ENCODE data around the gene ARHGAP40. TPM values are rescaled to one million over a fixed set of nuclear protein-coding genes. Genes with fewer than 3 reads are reported as not detected.

Gene ARHGAP40
- total and polyA plus RNA-seq, 2 of the 13 experiments (the other 11 are each of a cell fraction or from before 2014, with no cell fraction given), result 0.75 to 2.1 TPM

- TF ChIP-seq LRRFIP1 (CRISPR knock-in tag; conservative IDR thresholded peaks at IDR 0.05), result peak; percentile 94; the same call in 1 of the 2 replicates
- no peak for TF ChIP-seq TBP (CRISPR knock-in tag; IDR thresholded peaks at IDR 0.05)
- no peak for TF ChIP-seq KAT7 (CRISPR knock-in tag; IDR thresholded peaks at IDR 0.05; ENCODE audit: borderline replicate concordance)
- no peak for TF ChIP-seq SIN3B (IDR thresholded peaks at IDR 0.05; ENCODE audit: low read length)
- peak; percentile 91 for TF ChIP-seq ETV6 (CRISPR knock-in tag; conservative IDR thresholded peaks at IDR 0.05)
- no peak; the same call in 1 of the 2 replicates for TF ChIP-seq ZNF234 (CRISPR knock-in tag; conservative IDR thresholded peaks at IDR 0.05)
- TF ChIP-seq ZNF12 (CRISPR knock-in tag; IDR thresholded peaks at IDR 0.05), result peak; percentile 89
- peak; percentile 90; the same call in 1 of the 2 replicates for TF ChIP-seq MIER3 (CRISPR knock-in tag; IDR thresholded peaks at IDR 0.05; ENCODE audit: borderline replicate concordance)
- TF ChIP-seq ZHX1 (CRISPR knock-in tag; IDR thresholded peaks at IDR 0.05; ENCODE audit: low read depth), result no peak
- TF ChIP-seq THAP8 (CRISPR knock-in tag; IDR thresholded peaks at IDR 0.05; ENCODE audit: borderline replicate concordance), result 0 out of 2 replicates have a peak, but pooled peaks have one; percentile 40
- TF ChIP-seq MLX (CRISPR knock-in tag; IDR thresholded peaks at IDR 0.05), result peak; percentile 59; the same call in 1 of the 2 replicates
- no peak for TF ChIP-seq SNAPC5 (CRISPR knock-in tag; IDR thresholded peaks at IDR 0.05; ENCODE audit: borderline replicate concordance)
- peak; percentile 64; the same call in 1 of the 2 replicates for TF ChIP-seq ZGPAT (CRISPR knock-in tag; IDR thresholded peaks at IDR 0.05)
- TF ChIP-seq NCOR1 (IDR thresholded peaks at IDR 0.05; ENCODE audit: borderline replicate concordance, low read length), result no peak
Observed at GRCh38 chr20:38692436-38693411, 91.1 kb downstream of the ARHGAP40 start (continued).
